GM18499 (cell line): Measurements from ENCODE around the gene CALCOCO1.

ENCODE experiments used
- ATAC-seq: cut with Tn5 transposase; IDR thresholded peaks from one replicate; pipeline ENCODE4 v1.9.1; 2021; ENCODE audit warnings: moderate number of reproducible peaks; ENCODE audit not compliant: insufficient read depth, unreplicated experiment

The CALCOCO1 gene

GRCh38 chr12:53674977-53675700 is 52.1 kb downstream of the CALCOCO1 start:
- ATAC-seq: no peak

DNA sequence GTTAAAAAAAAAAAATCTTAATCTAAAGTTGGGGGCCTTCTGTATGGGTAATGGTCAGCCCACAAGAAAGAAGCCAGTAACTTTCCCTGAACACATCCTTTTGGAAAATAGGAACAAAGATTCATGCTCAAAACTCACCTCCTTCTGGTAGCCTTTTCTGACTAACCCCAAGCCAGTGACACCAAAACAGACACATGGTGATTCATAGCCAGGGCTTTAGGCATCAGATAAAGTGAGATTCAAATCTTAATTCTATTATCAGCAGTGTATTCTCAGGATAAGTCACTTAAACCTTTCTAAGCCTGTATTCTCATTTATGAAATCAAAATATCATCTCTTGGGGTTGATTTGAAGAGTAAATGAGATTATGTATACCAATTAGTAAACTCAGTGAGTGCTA is 56.3 kb downstream of the CALCOCO1 start:
- no peak for ATAC-seq

DNA sequence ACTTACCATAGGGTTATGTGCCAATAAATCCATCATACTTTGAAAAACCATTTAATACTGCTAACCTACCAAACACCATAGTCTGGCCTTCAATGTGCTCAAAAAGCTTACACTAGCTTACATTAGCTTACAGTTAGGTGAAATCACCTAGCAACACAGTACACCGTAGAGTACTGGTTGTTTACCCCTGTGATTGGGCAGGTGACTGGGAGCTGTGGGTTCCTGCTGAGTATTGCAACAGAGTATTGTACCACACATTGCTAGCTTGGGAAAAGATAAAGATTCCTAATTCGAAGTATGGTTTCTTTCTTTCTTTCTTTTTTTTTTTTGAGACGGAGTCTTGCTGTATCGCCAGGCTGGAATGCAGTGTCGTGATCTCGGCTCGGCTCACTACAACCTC is 56.9 kb downstream of the CALCOCO1 start:
- no peak for ATAC-seq

GRCh38 chr12:53667080-53667479 is 60.2 kb downstream of the CALCOCO1 start:
- no peak for ATAC-seq

- ATAC-seq: no peak
These were observed 62.3 kb downstream of the CALCOCO1 start for GRCh38 chr12:53664936-53665335.

DNA sequence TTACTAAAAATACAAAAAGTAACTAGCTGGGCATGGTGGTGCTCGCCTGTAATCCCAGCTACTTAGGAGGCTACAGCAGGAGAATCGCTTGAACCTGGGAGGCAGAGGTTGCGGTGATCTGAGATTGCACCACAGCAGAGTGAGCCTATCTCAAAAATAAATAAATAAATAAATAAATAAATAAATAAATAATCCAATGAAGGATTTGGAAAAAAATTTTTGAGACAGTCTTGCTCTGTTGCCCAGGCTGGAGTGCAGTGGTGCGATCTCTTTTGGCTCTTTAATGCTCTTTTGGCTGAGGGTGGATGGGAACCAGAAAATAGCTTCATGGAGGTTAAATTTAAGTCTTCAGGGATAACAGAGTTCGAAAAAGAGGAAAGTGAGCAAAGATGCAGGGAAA is 63.1 kb downstream of the CALCOCO1 start:
- no peak for ATAC-seq

GRCh38 chr12:53660041-53660440 is 67.2 kb downstream of the CALCOCO1 start:
- no peak for ATAC-seq

DNA sequence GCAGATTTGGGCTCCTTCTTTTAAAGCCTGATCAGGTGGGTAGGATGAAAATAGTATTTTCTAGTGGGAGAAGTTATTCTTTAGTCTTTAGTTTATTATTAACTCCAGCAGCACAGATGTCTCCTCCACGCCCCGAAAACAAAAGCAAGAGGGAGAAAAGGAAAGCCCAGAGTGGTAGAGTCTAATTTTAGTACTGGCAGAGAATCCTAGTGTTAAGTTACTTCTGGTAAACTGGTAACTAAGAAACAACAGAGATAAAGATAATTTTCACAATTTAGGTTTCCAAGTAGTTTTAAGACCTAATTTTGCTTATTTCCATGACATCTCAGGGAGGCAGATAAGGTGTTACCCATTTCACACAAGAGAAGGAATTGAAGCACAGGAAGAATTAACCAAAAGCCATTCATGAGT is 67.7 kb downstream of the CALCOCO1 start:
- ATAC-seq: no peak

- no peak for ATAC-seq
These were observed 68.2 kb downstream of the CALCOCO1 start for GRCh38 chr12:53659011-53659551.
